Stimulated activated CD8-positive, alpha-beta memory T cell treated with anti-CD3 and anti-CD28 coated beads, Interleukin-12 subunit alpha, Interleukin-12 subunit beta, amount 100 ng/mL, for 1 hour (primary cell): ENCODE data around the gene MOV10L1.
"Not testable (repeated sequence)": the region's sequence is repeated elsewhere in the genome, so short reads cannot be mapped to it uniquely, and the experiment has no call there.

ENCODE experiments used
- DNase-seq: peaks from one replicate; pipeline ENCODE4 v3.0.0-alpha.2; 2020; ENCODE audit warnings: low read depth

Gene MOV10L1

GRCh38 chr22:50078246-50078645 is 11.6 kb upstream of the MOV10L1 start:
- no peak for DNase-seq

DNA sequence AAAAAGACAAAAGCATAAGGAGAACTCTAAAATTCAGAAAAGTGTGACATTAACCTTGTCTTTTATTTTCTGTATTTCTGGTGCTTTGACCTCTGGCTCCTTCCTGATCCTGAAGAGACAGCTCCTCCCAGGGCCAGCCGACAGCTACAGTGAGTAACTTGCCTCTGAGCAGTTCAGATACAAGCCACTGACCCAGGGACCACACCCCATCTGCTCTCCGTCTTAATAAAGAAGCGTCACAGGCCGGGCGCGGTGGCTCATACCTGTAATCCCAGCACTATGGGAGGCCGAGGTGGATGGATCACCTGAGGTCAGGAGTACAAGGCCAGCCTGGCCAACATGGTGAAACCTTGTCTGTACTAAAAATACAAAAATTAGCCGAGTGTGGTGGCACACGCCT is 11.0 kb upstream of the MOV10L1 start:
- DNase-seq: no peak

- DNase-seq: no peak
These were observed 9.7 kb upstream of the MOV10L1 start for GRCh38 chr22:50080077-50080465.

DNA sequence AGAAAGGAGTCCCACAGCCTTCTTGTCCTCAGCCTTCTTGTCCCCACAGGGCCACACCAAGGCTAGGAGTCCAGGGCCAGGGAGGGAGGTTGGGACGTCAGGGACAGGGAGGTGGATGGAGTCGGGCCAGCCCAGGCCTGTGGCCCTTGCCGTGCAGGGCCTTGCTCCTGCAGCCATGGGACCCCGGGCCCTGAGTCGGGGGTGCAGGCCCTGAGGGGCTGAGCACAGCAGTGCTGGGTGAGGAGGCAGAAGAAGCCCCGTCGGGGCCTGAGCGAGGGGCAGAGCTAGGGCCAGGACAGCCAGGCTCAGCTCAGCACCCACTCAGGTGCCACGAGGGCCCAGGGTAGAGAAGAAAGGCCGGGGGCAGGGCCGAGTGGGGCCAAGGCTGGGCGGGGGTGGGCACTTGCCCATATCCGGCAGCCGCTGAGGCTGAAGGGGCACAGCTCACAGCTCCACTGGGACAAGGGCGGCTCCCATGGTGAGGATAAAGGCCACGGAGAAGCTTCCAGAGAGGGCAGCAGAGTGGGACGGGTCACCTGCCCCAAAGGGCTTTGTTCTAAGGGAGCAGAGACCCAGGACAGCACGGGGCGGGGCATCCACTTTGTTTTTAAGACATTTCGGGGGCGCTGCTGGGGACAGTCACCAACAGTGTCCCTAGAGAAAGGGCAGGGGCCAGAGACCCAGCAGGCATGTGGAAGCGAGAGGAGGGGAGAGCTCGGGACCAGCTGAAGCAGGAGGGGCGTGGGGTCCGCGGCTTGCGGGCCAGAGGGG is 8.2 kb upstream of the MOV10L1 start:
- DNase-seq: no peak

- no peak for DNase-seq
These were observed 7.5 kb upstream of the MOV10L1 start for GRCh38 chr22:50082197-50082715.

DNA sequence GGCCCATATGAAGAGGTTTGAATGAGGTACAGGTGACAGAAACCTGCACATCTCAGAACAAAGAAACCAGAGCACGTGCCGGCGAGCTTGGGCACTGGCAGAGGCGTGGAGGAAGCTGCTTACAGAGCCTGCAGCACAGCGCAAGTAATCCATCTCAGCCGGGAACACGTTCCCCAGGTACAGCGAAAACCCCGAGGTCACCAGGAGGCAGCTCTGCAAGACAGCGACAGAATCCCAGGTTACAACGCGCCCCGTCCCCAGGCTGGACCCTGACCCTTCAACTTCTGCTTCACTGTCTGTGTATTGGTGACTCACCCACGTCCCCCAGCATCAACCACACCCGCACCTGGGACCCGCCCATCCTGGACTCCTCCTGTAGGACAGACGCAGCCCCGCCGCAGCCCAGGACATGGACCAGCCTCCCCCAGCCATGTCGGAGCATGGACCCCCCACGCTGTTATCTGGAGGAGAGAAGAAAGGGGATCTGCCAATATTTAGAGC is 6.8 kb upstream of the MOV10L1 start:
- no peak for DNase-seq

DNA sequence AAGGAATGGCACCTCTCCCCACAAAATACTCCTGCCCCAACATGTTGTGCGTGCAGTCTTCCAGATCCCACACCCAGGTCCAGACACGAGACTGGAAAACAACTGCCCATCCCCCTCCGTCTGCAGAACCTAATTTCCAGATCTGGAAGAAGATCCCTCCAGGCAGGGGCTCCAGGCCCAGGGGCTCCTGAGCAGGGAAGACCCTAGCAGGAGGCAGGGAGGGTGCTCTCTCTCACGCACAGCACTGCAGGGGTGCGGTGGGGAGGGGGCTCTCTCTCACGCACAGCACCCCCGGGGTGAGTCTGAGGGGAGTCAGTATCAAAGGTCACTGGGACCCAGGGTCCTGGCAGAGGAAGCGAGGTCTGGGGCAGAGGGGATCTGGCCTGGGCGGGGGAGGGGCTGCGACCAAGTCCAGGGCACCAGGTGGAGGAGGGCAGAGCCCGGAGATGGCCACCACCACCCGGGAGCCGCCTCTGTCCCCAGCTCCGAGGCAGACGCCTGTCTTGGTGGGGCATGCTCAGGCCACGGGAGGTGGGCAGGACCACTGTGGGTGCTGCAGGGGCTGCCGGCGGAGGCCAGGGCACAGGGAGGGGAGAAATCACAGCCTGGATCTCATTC is 6.2 kb upstream of the MOV10L1 start:
- no peak for DNase-seq

DNA sequence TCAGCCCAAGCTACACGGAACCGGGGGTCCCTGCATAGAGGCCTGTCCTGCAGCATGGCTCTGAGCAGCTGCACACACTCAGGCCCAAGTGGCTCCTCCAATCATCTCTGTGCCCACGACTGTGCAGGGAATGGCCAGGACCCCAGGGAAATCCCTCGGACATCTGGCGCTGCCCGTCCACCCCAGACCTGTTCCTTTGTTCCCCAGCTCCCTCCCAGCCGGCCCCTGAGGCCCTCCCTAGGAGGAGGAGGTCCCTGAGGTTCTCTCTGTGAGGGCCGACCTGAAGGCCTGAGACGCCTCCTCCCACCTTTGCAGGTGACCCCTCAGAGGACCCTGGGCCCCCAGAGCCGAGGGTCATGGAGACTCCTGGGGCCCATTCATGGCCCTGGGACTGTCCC is 5.7 kb upstream of the MOV10L1 start:
- no peak for DNase-seq

DNA sequence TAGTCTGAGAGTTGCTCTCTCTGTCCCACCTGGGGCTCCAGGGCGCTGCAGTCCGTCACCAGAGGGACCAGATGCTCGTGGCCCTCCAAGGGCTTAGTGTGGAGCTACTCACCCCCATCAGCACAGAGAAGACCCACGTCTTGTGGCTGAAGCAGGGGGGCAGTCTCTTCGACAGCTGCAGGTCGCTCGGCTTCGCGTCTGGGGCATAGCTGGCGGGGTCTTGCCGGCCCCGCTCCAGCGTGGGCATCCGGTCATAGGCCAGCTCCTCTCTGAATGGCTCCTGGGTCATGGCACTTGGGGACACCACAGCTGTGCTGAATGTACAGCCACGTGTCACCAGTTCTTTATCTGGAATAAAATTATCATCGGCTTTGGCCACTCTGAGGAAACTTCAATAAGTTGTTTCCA is 5.2 kb upstream of the MOV10L1 start:
- DNase-seq: no peak

GRCh38 chr22:50085211-50085972 is 4.4 kb upstream of the MOV10L1 start, which contains the start of gene MLC1:
MLC1 (minus strand) TSS chr22:50085426; CDS start chr22:50084902, 524 bp downstream.
- DNase-seq: no peak

- DNase-seq: no peak
These were observed 3.3 kb upstream of the MOV10L1 start for GRCh38 chr22:50086526-50086925.

DNA sequence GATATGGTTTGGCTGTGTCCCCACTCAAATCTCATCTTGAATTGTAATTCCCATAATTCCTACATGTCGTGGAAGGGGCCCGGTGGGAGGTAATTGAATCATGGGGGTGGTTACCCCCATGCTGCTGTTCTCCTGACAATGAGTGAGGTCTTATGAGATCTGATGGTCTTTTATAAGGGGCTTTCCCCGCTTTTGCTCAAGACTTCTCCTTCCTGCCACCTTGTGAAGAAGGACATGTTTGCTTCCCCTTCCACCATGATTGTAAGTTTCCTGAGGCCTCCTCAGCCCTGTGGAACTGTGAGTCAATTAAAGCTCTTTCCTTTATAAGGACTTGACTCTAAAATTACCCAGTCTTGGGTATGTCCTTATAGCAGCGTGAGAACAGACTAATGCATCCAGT is 2.8 kb upstream of the MOV10L1 start:
- not testable (repeated sequence) for DNase-seq

- no peak for DNase-seq
These were observed 2.2 kb upstream of the MOV10L1 start for GRCh38 chr22:50087646-50088045.

- DNase-seq: no peak
These were observed 1.7 kb upstream of the MOV10L1 start for GRCh38 chr22:50088096-50088495.

- DNase-seq: no peak
These were observed 575 bp upstream of the MOV10L1 start for GRCh38 chr22:50089231-50089630.

DNA sequence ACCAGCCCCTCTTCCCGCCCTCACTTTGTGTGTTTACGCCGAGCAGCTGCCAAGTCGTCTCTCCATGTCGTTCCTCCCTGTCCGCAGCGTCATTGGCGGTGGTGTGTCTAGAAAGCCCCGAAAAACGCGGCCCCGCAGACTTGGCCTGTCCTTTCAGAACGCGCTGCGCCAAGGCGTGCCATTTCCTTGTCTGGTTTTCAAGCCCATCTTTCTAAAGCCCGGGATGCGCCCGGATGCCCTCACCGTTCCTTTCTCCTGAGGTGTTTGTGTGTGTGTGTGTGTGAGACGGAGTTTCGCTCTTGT is 557 bp downstream of the MOV10L1 start:
- DNase-seq: no peak

GRCh38 chr22:50091092-50091768 is 1.4 kb downstream of the MOV10L1 start:
- no peak for DNase-seq

GRCh38 chr22:50092342-50092741 is 2.5 kb downstream of the MOV10L1 start:
- no peak for DNase-seq

GRCh38 chr22:50098052-50098451 is 8.2 kb downstream of the MOV10L1 start:
- no peak for DNase-seq

DNA sequence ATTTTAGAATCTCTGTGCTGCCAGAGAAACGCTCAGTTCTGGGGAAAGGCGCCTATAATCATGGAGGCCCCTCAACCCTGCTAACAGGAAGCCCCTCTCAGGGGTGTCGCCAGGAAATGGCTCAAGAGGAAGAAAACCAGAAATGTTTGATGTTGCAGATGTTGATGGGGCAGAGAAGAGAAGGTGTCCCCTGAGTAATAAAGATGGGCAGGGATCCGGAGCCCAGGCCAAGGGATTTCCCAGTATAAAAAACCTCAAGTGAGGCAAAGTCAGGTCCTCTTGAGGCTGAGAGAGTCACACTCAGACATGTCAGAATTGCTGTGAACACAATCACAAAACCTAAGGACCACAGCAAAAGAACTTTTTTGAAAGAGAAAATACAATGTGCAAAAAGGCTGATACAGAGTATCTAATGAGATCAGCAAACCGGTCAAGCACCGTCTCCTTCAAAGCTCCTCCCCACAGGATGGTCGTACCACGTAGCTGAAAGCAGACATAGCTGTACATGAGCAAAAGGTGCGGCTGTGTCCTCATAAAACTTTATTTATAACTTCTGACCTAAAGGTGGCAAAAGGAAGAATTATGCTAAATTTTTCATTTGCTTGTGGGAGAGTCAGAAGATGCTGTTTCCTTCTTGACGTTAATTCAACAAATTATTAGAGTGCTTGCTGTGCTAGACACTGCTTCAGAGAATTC is 12.2 kb downstream of the MOV10L1 start:
- no peak for DNase-seq

DNA sequence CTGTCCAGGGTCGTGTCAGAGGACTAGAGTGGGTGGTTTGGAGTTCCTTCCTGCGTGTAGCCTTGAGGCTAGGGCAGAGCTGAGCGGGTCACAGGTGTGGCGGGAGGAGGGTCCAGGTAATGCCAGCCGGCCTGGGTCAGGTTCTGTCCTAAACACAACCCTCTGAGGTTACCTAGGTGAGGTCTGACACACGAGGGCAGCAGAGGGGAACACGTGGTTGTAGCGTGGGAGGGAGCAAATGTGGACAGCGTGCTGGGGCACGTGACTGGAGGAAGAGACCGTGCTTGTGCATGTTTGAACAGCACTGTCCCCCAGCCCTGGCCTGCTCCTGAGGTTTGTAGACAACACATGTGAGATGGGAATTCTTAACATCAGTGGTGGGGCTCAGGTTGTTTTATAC is 13.1 kb downstream of the MOV10L1 start:
- DNase-seq: no peak

DNA sequence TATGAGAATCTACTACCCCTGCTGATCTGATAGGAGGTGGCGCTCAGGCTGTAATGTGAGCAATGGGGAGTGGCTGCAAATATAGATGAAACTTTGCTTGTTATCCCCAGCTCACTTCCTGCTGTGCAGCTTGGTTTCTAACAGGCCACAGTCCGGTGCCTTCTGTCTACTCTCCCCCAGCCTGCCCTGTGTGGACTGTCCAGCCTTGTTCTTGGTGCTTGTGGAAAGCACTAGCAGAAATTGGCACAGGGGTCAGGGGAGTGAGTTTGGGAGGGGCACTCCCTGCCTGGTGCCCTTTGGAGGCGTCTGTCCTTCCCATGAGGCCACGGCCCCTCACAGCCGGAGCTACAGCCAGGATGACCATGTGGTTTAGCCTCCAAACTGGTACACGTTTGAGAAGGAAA is 14.3 kb downstream of the MOV10L1 start:
- DNase-seq: no peak
